ENCODE measurements around the gene NDUFA3. TPM values are rescaled to one million over a fixed set of nuclear protein-coding genes. Genes with fewer than 3 reads are reported as not detected.

The NDUFA3 gene
- total and polyA plus RNA-seq, 2 donors (not counting 3 experiments of a cell fraction or from before 2014, with no cell fraction given): 107 to 119 TPM

DNA sequence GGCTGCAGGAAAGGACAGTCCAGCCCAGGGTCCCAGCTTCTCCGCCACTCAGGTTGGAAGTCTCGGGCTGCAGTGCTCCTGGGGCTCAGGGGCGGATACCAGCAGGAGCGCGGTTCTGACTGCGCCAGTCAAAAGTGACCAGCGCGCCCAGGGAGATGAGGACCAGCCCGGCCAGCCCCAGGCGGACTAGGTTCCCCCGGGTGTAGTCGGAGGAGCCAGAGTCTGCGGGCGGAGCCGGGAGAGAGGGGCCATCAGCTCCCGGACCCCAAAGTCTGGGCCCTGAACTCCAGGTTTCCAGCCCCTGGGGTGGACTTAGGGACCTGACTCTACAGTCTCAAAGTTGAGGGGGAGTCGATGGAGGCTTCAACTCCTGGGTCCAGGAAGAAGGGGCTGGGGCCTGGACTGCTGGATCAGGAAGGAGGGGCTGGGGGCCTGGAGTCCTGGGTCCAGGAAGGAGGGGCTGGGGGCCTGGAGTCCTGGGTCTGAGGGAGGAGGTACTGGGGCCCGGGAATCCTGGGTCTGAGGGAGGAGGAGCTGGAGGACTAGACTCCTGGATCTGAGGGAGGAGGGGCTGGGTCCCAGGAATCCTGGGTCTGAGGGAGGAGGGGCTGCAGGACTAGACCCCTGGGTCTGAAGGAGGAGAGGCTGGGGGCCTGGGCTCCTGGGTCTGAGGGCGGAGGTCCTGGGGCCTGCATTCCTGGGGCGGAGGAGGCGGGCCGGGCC is 7.4 kb upstream of the NDUFA3 start:
- intact Hi-C loops (cut with micrococcal nuclease): loop anchor here (5.0 kb wide), 1 partner anchor 188 kb away; the partner anchor contains the start of gene CACNG7
- ChIA-PET POLR2A (no interaction called here), CTCF (interaction anchor here (0.6 to 4.2 kb wide), 11 partner anchors 8 to 320 kb away, joined by 3 to 27 read pairs (median 4); no protein-coding TSS in a partner anchor)

More for the DNA sequence above, 7.4 kb upstream of the NDUFA3 start:
- FAIRE-seq: no peak
- Histone ChIP-seq H2AFZ (ENCODE audit: low read depth, low read length) (peak overlapping the region; percentile 66), H4K20me1 (replicated peaks; ENCODE audit: control insufficient read depth, extremely low read depth, insufficient read depth, low read length) (no peaks in the 10 kb centered on the region), H3K9me3 (replicated peaks; ENCODE audit: control insufficient read depth, insufficient read depth, low read length) (no peaks in the 10 kb centered on the region), H3K36me3 (ENCODE audit: control insufficient read depth in 2 of 2, extremely low read depth in 1 of 2, insufficient read depth in 2 of 2, low read length in 2 of 2) (no peaks in the 10 kb centered on the region), H3K79me2 (ENCODE audit: control insufficient read depth, insufficient read depth, low read length) (no peaks in the 10 kb centered on the region), H3K9ac (replicated peaks; ENCODE audit: extremely low read depth, insufficient read depth, low read length) (no peak overlapping the region), H3K27ac (ENCODE audit: insufficient read depth, low read depth, low read length) (no peak overlapping the region), H3K27me3 (ENCODE audit: control insufficient read depth in 2 of 2, insufficient read depth in 2 of 2, low read length in 2 of 2) (no peaks in the 10 kb centered on the region), H3K9me1 (replicated peaks; ENCODE audit: control insufficient read depth, extremely low read depth, insufficient read depth, low read length) (no peaks in the 10 kb centered on the region), H3K4me1 (ENCODE audit: control insufficient read depth, extremely low read depth, insufficient read depth, low read length) (no peaks in the 10 kb centered on the region), H3K4me2 (ENCODE audit: insufficient read depth, low read length) (peak overlapping the region; percentile 49), H3K4me3 (replicated peaks in 1 of 3; ENCODE audit: insufficient read depth in 1 of 3, low read depth in 1 of 3, low read length in 3 of 3) (no peak overlapping the region)
- no peak for DNase-seq (ENCODE audit: low read depth, low spot score)
- dilution Hi-C loops (cut with MboI; ENCODE audit: extremely low pct_ligation_motif_present, low sequenced_read_pairs): no loop called here
- no peak for TF ChIP-seq MYC (IDR thresholded peaks at IDR 0.05; ENCODE audit: low read depth, low read length)
- no peak for TF ChIP-seq EZH2 (IDR thresholded peaks at IDR 0.05; ENCODE audit: borderline replicate concordance, low read depth, low read length, severe bottlenecking)
- TF ChIP-seq POLR2AphosphoS5 (IDR thresholded peaks at IDR 0.05; ENCODE audit: insufficient read depth, low read depth, low read length): no peak
- TF ChIP-seq FOS (IDR thresholded peaks at IDR 0.05; ENCODE audit: borderline replicate concordance, insufficient read depth, low read length): no peak
- TF ChIP-seq, protein P1, sequence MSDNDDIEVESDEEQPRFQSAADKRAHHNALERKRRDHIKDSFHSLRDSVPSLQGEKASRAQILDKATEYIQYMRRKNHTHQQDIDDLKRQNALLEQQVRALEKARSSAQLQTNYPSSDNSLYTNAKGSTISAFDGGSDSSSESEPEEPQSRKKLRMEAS (IDR thresholded peaks at IDR 0.05; ENCODE audit: insufficient read depth, insufficient read length): no peak
- TF ChIP-seq GATA2 (IDR thresholded peaks at IDR 0.05; ENCODE audit: insufficient read depth, insufficient read length, low read depth, low read length): no peak
- TF ChIP-seq POLR2A (IDR thresholded peaks at IDR 0.05; ENCODE audit: low read depth, low read length): no peak
- TF ChIP-seq, protein P2, sequence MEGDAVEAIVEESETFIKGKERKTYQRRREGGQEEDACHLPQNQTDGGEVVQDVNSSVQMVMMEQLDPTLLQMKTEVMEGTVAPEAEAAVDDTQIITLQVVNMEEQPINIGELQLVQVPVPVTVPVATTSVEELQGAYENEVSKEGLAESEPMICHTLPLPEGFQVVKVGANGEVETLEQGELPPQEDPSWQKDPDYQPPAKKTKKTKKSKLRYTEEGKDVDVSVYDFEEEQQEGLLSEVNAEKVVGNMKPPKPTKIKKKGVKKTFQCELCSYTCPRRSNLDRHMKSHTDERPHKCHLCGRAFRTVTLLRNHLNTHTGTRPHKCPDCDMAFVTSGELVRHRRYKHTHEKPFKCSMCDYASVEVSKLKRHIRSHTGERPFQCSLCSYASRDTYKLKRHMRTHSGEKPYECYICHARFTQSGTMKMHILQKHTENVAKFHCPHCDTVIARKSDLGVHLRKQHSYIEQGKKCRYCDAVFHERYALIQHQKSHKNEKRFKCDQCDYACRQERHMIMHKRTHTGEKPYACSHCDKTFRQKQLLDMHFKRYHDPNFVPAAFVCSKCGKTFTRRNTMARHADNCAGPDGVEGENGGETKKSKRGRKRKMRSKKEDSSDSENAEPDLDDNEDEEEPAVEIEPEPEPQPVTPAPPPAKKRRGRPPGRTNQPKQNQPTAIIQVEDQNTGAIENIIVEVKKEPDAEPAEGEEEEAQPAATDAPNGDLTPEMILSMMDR (IDR thresholded peaks at IDR 0.05; ENCODE audit: extremely low read depth in 1 of 2, insufficient read depth in 1 of 2, low read depth in 1 of 2, low read length in 2 of 2): no peak
- no peak for TF ChIP-seq JUN (IDR thresholded peaks at IDR 0.05; ENCODE audit: borderline replicate concordance, insufficient read depth, insufficient read length, low read depth)
- no TSS peak for BruUV-seq (replicated peaks)

All from endothelial cell of umbilical vein (primary cell).